DMS53 treated with DMSO at 0.1 percent for 48 hours (cell line): ENCODE results near the gene CFAP65.

Experiments
- DNase-seq: peaks from one replicate; lab custom pipeline; 2025; ENCODE audit not compliant: unreplicated experiment; lab: John Stamatoyannopoulos, UW

The CFAP65 gene

GRCh38 chr2:219017201-219017931, 23.9 kb downstream of the CFAP65 start:
- DNase-seq: no peak

- no peak for DNase-seq
Observed at GRCh38 chr2:219016721-219017120, 24.6 kb downstream of the CFAP65 start.

- no peak for DNase-seq
Observed at GRCh38 chr2:219010873-219011272, 30.4 kb downstream of the CFAP65 start.

GRCh38 chr2:219010162-219010756, 31.1 kb downstream of the CFAP65 start:
- no peak for DNase-seq

- DNase-seq: no peak
Observed at GRCh38 chr2:219009294-219009693, 32.0 kb downstream of the CFAP65 start.

GRCh38 chr2:219003979-219004378, 37.3 kb downstream of the CFAP65 start:
- no peak for DNase-seq

GRCh38 chr2:219003267-219003634, 38.1 kb downstream of the CFAP65 start:
- no peak for DNase-seq

- DNase-seq: peak; percentile 85
Observed at GRCh38 chr2:219002395-219003266, 38.7 kb downstream of the CFAP65 start.

- peak; percentile 85 for DNase-seq
Observed at GRCh38 chr2:219001577-219002394, 39.5 kb downstream of the CFAP65 start.

- no peak for DNase-seq
Observed at GRCh38 chr2:219001100-219001576, 40.2 kb downstream of the CFAP65 start.

GRCh38 chr2:219000569-219000960, 40.8 kb downstream of the CFAP65 start:
- DNase-seq: peak; percentile 58

GRCh38 chr2:218999881-219000568, 41.3 kb downstream of the CFAP65 start:
- peak; percentile 86 for DNase-seq

- DNase-seq: no peak
Observed at GRCh38 chr2:218999021-218999880, 42.1 kb downstream of the CFAP65 start.

- peak; percentile 27 for DNase-seq
Observed at GRCh38 chr2:218998414-218999002, 42.8 kb downstream of the CFAP65 start.

- no peak for DNase-seq
Observed at GRCh38 chr2:218997731-218998130, 43.6 kb downstream of the CFAP65 start.

- DNase-seq: peak; percentile 66
Observed at GRCh38 chr2:218996937-218997336, 44.4 kb downstream of the CFAP65 start.

- DNase-seq: peak; percentile 70
Observed at GRCh38 chr2:218995972-218996711, 45.2 kb downstream of the CFAP65 start.

- DNase-seq: no peak
Observed at GRCh38 chr2:218995561-218995960, 45.8 kb downstream of the CFAP65 start.
